A673 (cell line): ENCODE data around the gene KCNQ4.

Experiments used
- CTCF ChIP-seq: fragments of 300-800, 200-600 bp; sonication (generic); conservative IDR thresholded peaks from 2 replicates; pipeline ENCODE4 v1.5.1; 2017; ENCODE audit warnings: low read depth, mild to moderate bottlenecking, antibody characterized with exemption, low read length, moderate library complexity, mixed read lengths
- EZH2 ChIP-seq: fragments of 200-600 bp; sonication (generic); IDR thresholded peaks from 2 replicates; pipeline ENCODE4 v1.6.1; 2017; ENCODE audit warnings: borderline replicate concordance, low read depth, mild to moderate bottlenecking, mixed read lengths, antibody characterized with exemption, low read length; ENCODE audit not compliant: poor library complexity, severe bottlenecking

- TF ChIP-seq CTCF (no peak), EZH2 (no peak)
Measured at GRCh38 chr1:40876891-40877290, 93.3 kb downstream of the KCNQ4 start.
